ENCODE data around the gene SLC20A1.
"Not testable (repeated sequence)": the region's sequence is repeated elsewhere in the genome, so short reads cannot be mapped to it uniquely, and the experiment has no call there.

The SLC20A1 gene, protein sequence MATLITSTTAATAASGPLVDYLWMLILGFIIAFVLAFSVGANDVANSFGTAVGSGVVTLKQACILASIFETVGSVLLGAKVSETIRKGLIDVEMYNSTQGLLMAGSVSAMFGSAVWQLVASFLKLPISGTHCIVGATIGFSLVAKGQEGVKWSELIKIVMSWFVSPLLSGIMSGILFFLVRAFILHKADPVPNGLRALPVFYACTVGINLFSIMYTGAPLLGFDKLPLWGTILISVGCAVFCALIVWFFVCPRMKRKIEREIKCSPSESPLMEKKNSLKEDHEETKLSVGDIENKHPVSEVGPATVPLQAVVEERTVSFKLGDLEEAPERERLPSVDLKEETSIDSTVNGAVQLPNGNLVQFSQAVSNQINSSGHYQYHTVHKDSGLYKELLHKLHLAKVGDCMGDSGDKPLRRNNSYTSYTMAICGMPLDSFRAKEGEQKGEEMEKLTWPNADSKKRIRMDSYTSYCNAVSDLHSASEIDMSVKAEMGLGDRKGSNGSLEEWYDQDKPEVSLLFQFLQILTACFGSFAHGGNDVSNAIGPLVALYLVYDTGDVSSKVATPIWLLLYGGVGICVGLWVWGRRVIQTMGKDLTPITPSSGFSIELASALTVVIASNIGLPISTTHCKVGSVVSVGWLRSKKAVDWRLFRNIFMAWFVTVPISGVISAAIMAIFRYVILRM

DNA sequence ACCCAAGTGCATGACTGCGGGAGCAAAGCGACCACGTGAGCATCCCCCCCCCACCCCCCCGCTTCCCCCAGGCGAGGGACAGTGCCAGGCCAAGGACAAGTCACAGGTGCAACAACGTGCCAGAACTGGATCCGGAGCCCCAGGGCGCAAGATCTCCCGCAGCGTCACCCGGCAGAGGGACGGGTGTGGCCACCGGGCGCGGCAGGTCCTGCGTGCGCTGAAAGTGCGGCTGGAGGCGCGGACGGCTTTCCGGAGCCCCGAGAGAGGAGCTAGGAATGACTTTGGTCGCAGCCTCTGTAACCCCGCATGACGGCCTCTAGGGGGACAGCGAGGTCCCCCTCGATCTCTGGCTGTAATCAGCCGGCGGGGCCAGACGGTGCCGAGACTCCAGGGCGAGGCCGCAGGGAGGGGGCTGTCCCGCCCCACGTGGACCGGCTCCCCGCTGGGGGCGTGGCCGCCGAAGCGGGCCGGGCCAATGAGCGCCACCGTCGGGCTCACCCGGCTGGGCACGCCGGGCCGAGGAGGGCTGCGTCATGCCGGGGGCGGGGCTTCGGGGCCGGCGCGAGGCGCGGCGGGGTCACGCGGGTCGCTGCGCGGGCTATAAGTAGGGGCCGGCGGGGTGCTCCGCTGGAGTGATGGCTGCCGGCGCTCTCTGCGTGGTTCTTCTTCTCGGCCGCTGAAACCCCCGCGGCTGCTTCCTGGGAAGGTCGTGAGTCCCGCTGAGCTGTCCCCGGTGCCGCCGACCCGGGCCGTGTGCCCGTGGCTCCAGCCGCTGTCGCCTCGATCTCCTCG lies at the start of gene SLC20A1:
SLC20A1 (plus strand) TSS at position 630 of the 792 bp plus-strand sequence. CDS start 890 bp downstream, outside the sequence.
- peak; percentile 95 for DNase-seq (ENCODE audit: low read depth)

DNA sequence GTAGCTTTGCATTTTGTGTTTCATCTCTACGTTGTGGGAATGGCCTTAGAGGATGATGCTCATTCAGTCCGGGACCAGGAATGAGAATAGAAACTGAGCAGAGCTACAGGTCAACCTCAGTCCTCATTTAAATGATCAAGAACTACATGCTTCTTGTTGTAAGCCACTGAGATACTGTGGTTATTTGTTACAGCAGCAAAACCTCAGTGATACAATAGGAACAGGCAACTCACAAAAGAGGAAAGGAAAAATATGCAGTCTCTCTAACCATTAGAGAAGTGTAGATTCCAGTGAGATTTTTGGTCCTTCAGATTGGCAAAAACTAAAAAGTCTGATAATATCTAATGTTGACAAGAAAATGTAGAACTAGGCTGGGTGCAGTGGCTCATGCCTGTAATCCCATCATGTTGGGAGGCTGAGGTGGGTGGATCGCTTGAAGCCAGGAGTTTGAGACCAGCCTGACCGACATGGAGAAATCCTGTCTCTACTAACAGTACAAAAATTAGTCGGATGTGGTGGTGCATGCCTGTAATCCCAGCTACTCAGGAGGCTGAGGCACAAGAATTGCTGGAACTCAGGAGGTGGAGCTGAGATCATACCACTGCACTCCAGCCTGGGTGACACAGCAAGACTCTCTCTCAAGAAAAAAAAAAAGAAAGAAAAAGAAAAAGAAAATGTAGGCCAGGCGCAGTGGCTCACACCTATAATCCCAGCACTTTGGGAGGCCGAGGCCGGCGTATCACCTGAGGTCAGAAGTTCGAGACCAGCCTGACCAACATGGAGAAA lies 48.0 kb upstream of the SLC20A1 start:
- DNase-seq (ENCODE audit: low read depth), result no peak

DNA sequence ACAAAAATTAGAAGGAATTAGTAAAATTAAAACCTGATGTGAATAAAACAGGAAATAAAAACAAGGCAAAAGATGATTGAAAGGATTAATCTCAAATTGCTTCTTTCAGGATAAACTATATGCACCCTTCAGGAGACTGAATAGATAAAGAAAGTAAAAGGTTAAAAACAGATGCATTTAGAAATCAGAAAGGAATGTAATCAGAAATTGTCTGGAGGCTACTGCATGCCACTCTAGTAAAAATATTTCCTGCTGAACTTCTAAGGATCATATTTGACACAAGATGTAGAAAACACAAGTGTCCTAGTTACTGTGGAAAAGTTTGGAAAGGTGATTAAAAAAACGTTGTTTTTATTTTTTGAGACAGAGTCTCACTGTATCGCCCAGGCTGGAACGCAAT lies 45.1 kb upstream of the SLC20A1 start:
- no peak for DNase-seq (ENCODE audit: low read depth)

GRCh38 chr2:112601754-112602153 lies 44.0 kb upstream of the SLC20A1 start:
- no peak for DNase-seq (ENCODE audit: low read depth)

DNA sequence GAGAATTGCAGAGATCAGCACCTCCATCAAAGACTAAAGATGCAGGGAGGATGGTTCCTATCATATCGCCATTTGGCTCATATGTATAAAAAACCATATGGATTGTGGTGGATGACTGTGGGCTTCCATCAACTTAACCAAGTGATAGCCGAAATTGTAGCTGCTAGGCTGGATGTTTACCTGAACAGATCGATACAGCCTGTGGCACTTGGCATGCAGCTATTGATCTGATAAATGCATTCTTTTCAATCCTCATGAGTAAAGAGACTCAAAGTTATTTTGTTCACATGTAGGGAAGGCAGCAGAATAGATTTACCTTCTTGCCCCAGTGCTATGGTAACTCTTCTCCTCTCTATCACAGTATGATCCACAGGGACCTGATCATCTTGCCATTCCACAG lies 42.8 kb upstream of the SLC20A1 start:
- DNase-seq (ENCODE audit: low read depth), result no peak

DNA sequence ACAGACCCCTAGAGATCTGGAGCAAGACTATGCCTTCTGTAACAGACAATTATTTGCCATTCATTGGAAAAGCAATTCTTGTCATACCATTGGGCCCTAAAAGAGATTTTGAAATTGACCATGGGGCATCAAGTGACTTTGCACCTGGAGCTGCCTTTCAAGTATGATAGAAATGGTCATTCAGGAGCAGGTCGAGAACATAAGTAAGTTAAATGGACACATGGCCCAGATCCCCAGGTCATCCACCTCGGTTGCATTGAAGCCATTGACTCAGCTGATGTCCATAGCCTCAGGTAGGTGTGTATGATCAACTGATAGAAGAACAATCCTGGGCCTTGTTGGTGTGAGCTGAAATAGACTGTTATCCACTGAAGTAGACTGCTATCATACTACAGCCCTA lies 42.0 kb upstream of the SLC20A1 start:
- DNase-seq (ENCODE audit: low read depth), result no peak

- no peak for DNase-seq (ENCODE audit: low read depth)
Measured at GRCh38 chr2:112604952-112605351, 40.8 kb upstream of the SLC20A1 start.

DNA sequence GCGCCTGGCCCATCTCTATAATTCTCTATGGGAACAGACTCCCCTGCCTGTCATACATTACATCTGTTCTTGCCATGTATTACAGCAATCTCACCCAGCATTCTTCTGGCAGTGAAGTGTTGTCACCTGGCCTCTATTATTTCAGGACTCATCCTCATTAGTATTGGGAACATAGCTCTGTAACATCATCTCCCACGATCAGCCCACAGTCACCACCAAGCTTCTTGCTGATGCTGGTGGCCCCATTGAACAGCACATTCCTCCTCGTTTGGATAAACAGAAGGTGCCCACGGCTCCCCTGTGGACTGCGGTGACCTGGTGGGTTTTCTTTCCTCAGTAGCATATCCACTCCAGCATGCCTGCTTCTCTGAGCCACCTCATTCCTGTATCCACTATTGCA lies 39.8 kb upstream of the SLC20A1 start:
- no peak for DNase-seq (ENCODE audit: low read depth)

DNA sequence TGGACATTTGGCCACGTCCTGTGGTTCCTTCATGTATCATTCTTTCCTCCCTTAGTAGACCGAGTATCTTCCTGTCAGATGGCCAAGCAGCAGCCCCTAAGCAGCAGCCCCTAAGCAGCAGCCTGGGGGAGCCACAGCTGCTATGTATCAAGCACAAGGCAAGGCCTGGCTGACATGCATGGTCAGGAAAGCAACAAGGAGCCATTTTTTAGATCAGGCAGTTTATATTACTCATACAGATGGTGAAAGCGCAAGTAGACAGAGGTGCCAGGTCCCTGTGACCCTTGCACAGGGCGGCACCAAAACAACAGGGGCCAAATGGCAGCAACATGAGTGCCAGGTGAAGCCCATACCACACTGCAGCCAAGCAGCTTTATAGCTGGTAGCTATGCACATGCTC lies 39.2 kb upstream of the SLC20A1 start:
- DNase-seq (ENCODE audit: low read depth), result no peak

DNA sequence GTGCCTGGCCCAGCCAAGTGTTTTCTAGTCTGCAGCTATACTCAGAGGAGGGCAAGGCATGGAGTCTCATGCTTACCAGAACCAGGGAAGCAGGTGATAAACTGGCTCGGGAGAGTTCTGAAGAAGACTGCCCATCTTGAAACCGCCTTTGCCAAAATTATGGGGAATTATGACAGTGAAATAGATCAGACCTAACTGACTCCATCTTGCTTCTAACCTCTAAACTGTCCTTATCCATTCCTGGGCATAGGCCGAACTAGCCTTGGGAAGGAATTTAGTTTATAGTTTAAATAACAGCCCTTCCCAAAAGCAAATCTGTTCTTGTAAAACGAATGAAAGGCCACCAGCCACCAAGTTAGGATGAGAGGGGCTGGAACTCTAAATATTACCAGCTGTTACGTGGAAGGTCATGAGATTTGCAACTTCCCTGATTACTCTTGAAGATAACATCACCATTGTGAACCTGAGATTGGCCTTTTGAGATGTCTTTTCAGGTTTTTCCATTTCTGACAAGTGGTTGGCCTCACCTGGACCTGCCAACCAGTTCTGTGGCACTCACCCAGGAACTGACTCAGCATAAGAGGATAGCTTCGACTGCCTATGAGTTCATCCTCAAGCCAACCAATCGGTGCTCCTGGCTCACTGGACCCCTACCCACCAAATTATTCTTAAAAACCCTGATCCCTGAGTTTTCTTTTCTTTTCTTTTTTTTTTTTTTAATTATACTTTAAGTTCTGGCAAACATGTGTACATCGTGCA lies 37.9 kb upstream of the SLC20A1 start:
- DNase-seq (ENCODE audit: low read depth), result no peak

- not testable (repeated sequence) for DNase-seq (ENCODE audit: low read depth)
Measured at GRCh38 chr2:112609320-112609719, 36.4 kb upstream of the SLC20A1 start.

DNA sequence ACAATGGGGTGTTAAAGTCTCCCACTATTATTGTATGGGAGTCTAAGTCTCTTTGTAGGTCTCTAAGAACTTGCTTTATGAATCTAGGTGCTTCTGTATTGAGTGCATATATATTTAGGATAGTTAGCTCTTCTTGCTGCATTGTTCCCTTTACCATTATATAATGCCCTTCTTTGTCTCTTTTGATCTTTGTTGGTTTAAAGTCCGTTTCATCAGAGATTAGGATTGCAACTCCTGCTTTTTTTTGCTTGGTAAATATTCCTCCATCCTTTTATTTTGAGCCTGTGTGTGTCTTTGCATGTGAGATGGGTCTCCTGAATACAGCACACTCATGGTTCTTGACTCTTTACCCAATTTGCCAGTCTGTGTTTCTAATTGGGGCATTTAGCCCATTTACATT lies 33.5 kb upstream of the SLC20A1 start:
- not testable (repeated sequence) for DNase-seq (ENCODE audit: low read depth)

GRCh38 chr2:112614201-112614840 lies 31.4 kb upstream of the SLC20A1 start:
- no peak for DNase-seq (ENCODE audit: low read depth)

DNA sequence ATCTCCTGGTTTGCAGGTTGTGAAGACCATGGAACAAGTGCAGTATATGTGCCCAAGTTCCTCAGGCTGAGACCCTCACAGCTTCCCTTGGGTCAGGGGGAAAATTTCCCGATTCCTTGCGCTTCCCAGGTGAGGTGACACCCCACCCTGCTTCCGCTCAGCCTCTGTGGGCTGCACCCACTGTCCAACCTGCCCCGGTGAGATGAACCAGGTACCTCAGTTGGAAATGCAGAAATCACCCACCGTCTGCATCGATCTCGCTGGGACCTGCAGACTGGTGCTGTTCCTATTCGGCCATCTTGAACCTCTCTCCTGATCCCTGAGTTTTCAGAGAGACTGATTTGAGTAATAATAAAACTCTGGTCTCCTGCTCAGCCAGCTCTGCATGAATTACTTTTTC lies 30.7 kb upstream of the SLC20A1 start:
- no peak for DNase-seq (ENCODE audit: low read depth)

DNA sequence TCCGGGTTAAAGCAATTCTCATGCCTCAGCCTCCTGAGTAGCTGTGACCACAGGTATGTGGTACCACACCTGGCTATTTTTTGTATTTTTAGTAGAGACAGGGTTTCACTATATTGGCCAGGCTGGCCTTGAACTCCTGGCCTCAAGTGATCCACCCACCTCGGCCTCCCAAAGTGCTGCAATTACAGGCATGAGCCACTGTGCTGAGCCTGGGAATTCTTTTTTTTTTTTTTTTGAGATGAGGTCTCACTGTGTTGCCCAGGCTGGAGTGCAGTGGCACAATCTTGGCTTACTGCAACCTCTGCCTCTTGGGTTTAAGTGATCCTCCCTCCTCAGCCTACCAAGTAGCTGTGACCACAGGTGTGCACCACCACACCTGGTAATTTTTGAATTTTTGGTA lies 29.9 kb upstream of the SLC20A1 start:
- DNase-seq (ENCODE audit: low read depth), result not testable (repeated sequence)

GRCh38 chr2:112618383-112618782 lies 27.4 kb upstream of the SLC20A1 start:
- no peak for DNase-seq (ENCODE audit: low read depth)

GRCh38 chr2:112621790-112622527 lies 23.8 kb upstream of the SLC20A1 start:
- no peak for DNase-seq (ENCODE audit: low read depth)

DNA sequence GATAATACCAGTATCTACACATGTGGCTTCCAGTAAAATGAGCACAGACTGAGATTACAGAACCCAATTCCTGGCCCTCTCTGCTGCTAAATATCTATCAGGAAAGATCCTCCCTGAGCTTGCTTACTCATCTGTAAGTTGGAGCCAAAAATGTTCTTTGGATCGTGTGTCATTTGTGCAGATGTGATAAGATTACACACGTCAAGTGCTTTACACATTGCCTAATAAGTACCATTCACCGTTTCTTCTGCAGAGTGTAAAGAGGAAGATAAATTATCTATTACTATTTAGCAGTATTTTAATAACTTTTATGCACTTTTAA lies 23.2 kb upstream of the SLC20A1 start:
- DNase-seq (ENCODE audit: low read depth), result no peak

GRCh38 chr2:112623913-112624777 lies 21.6 kb upstream of the SLC20A1 start:
- DNase-seq (ENCODE audit: low read depth), result peak; percentile 45

Data from stimulated activated CD8-positive, alpha-beta memory T cell treated with anti-CD3 and anti-CD28 coated beads, Interleukin-7, amount 100 ng/mL, for 24 hours (primary cell).